ENCODE results near the gene ZNF831. TPM values are rescaled to one million over a fixed set of nuclear protein-coding genes. Genes with fewer than 3 reads are reported as not detected.

Gene ZNF831
- total RNA-seq, 1 experiment from 2014 or later, result 0.04 TPM

DNA sequence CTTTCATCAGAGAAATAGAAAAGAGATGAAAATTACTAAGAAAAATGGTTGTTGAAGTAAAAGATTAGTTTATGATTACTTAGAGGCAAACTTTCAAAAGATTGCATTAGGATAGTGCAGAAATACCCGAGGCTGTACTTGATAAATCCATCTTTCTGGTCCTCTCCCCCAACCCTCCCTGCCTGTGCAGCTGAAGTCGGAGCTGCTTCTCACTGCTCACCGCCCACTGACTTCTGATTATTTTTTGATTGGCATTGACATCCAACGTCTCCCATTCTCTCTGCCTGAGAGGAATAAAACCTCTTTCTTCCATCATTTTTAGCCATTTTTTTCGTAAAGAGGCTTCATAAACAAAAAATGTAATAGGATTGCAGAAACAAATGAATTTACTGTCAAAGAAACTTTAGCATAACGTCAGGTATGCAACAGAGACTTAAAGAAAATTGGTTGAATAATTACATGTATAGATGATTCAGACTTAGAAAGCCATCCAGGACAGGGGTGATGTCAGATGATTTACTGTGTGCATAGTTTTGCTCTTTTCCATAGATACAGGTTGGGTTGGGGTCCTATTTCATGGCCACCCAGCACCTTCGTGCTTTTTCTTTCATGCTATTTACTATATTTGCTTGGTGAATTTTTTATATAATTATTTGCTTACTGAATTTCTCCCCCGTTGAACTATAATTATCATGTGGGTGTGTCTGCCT is 83.2 kb downstream of the ZNF831 start:
- no peak for ATAC-seq
- Mint-ChIP-seq H3K27me3 (ENCODE audit: low read depth) (peaks cover 14% of the 10 kb centered on the region; the same call in 1 of the 2 replicates), H3K4me1 (peaks cover 32% of the 10 kb centered on the region), H3K4me3 (no peak overlapping the region), H3K36me3 (no peaks in the 10 kb centered on the region), H3K9me3 (peaks cover 6% of the 10 kb centered on the region), H3K27ac (no peak overlapping the region)
- DNase-seq (ENCODE audit: low spot score), result no peak
- CTCF ChIA-PET, result no interaction called here
- POLR2A ChIA-PET, result no interaction called here
- TF ChIP-seq, protein P1, sequence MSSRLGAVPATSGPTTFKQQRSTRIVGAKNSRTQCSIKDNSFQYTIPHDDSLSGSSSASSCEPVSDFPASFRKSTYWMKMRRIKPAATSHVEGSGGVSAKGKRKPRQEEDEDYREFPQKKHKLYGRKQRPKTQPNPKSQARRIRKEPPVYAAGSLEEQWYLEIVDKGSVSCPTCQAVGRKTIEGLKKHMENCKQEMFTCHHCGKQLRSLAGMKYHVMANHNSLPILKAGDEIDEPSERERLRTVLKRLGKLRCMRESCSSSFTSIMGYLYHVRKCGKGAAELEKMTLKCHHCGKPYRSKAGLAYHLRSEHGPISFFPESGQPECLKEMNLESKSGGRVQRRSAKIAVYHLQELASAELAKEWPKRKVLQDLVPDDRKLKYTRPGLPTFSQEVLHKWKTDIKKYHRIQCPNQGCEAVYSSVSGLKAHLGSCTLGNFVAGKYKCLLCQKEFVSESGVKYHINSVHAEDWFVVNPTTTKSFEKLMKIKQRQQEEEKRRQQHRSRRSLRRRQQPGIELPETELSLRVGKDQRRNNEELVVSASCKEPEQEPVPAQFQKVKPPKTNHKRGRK (CRISPR knock-in tag; IDR thresholded peaks at IDR 0.05; ENCODE audit: borderline replicate concordance), result no peak
- no peak for TF ChIP-seq CBFB (CRISPR knock-in tag; IDR thresholded peaks at IDR 0.05; ENCODE audit: low read depth)
- no peak for TF ChIP-seq ZNF671 (CRISPR knock-in tag; IDR thresholded peaks at IDR 0.05)
- TF ChIP-seq, protein P2, sequence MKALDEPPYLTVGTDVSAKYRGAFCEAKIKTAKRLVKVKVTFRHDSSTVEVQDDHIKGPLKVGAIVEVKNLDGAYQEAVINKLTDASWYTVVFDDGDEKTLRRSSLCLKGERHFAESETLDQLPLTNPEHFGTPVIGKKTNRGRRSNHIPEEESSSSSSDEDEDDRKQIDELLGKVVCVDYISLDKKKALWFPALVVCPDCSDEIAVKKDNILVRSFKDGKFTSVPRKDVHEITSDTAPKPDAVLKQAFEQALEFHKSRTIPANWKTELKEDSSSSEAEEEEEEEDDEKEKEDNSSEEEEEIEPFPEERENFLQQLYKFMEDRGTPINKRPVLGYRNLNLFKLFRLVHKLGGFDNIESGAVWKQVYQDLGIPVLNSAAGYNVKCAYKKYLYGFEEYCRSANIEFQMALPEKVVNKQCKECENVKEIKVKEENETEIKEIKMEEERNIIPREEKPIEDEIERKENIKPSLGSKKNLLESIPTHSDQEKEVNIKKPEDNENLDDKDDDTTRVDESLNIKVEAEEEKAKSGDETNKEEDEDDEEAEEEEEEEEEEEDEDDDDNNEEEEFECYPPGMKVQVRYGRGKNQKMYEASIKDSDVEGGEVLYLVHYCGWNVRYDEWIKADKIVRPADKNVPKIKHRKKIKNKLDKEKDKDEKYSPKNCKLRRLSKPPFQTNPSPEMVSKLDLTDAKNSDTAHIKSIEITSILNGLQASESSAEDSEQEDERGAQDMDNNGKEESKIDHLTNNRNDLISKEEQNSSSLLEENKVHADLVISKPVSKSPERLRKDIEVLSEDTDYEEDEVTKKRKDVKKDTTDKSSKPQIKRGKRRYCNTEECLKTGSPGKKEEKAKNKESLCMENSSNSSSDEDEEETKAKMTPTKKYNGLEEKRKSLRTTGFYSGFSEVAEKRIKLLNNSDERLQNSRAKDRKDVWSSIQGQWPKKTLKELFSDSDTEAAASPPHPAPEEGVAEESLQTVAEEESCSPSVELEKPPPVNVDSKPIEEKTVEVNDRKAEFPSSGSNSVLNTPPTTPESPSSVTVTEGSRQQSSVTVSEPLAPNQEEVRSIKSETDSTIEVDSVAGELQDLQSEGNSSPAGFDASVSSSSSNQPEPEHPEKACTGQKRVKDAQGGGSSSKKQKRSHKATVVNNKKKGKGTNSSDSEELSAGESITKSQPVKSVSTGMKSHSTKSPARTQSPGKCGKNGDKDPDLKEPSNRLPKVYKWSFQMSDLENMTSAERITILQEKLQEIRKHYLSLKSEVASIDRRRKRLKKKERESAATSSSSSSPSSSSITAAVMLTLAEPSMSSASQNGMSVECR (CRISPR knock-in tag; IDR thresholded peaks at IDR 0.05; ENCODE audit: borderline replicate concordance), result no peak

DNA sequence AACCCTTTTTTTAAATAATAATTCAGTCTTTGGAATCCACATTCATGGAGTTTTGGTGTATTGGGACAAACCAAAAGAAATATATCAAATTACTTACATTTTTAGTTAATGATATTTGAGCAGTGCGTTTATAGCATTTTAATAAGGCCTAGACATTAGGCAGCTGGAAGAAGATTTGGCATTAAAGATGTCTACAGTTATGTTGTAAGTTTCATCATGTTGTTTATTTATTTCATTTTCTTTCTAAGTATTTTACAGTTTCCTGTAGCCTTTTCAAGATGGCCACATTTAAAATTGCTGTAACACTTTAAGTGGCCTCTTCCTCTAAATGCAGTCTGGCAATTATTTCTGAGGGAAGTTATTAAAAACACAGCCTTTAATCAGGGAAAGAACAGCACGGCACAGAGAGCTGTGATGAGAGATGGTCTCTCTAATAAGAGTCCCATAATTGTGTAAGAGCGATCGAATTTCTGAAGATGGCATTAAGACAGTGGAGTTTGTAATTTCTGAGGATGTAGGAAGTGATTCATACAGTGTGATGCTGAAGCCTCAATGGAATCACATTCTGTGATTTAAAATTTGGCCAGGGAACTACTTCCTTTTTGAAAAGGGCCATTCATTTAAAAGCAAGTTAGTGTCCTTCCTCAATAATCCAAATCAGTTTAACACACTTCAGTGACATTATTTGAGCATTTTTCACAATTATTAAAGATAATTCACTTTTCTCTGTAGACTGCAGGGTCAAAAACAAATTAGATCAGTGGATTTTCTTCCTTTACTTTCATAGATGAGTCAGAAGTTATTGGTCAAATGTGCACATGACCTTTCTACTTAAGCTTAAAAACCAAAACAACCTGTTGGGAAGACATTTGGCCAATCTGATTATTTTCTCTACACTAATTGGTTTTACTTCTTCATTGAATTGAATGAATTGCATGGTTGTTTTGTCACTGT is 84.4 kb downstream of the ZNF831 start:
- Mint-ChIP-seq H3K9me3 (peaks cover 6% of the 10 kb centered on the region), H3K4me3 (no peak overlapping the region), H3K4me1 (peaks cover 20% of the 10 kb centered on the region), H3K27me3 (ENCODE audit: low read depth) (peaks cover 14% of the 10 kb centered on the region; the same call in 1 of the 2 replicates), H3K36me3 (no peaks in the 10 kb centered on the region), H3K27ac (no peak overlapping the region)
- ChIA-PET CTCF (no interaction called here), POLR2A (no interaction called here)
- no peak for DNase-seq (ENCODE audit: low spot score)
- TF ChIP-seq JAZF1 (CRISPR knock-in tag; IDR thresholded peaks at IDR 0.05), result no peak
- TF ChIP-seq, protein P3, sequence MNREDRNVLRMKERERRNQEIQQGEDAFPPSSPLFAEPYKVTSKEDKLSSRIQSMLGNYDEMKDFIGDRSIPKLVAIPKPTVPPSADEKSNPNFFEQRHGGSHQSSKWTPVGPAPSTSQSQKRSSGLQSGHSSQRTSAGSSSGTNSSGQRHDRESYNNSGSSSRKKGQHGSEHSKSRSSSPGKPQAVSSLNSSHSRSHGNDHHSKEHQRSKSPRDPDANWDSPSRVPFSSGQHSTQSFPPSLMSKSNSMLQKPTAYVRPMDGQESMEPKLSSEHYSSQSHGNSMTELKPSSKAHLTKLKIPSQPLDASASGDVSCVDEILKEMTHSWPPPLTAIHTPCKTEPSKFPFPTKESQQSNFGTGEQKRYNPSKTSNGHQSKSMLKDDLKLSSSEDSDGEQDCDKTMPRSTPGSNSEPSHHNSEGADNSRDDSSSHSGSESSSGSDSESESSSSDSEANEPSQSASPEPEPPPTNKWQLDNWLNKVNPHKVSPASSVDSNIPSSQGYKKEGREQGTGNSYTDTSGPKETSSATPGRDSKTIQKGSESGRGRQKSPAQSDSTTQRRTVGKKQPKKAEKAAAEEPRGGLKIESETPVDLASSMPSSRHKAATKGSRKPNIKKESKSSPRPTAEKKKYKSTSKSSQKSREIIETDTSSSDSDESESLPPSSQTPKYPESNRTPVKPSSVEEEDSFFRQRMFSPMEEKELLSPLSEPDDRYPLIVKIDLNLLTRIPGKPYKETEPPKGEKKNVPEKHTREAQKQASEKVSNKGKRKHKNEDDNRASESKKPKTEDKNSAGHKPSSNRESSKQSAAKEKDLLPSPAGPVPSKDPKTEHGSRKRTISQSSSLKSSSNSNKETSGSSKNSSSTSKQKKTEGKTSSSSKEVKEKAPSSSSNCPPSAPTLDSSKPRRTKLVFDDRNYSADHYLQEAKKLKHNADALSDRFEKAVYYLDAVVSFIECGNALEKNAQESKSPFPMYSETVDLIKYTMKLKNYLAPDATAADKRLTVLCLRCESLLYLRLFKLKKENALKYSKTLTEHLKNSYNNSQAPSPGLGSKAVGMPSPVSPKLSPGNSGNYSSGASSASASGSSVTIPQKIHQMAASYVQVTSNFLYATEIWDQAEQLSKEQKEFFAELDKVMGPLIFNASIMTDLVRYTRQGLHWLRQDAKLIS (CRISPR knock-in tag; IDR thresholded peaks at IDR 0.05; ENCODE audit: borderline replicate concordance), result no peak
- no peak for TF ChIP-seq IRF2 (CRISPR knock-in tag; IDR thresholded peaks at IDR 0.05; ENCODE audit: borderline replicate concordance, low read depth)
- TF ChIP-seq, protein P4, sequence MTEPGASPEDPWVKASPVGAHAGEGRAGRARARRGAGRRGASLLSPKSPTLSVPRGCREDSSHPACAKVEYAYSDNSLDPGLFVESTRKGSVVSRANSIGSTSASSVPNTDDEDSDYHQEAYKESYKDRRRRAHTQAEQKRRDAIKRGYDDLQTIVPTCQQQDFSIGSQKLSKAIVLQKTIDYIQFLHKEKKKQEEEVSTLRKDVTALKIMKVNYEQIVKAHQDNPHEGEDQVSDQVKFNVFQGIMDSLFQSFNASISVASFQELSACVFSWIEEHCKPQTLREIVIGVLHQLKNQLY (CRISPR knock-in tag; IDR thresholded peaks at IDR 0.05), result no peak
- TF ChIP-seq NR1H2 (CRISPR knock-in tag; IDR thresholded peaks at IDR 0.05), result no peak
- TF ChIP-seq NFE2L1 (CRISPR knock-in tag; IDR thresholded peaks at IDR 0.05), result no peak
- ATAC-seq, result no peak

Data from WTC11 (cell line).